ENCODE data around the gene ARAP2. TPM values are rescaled to one million over a fixed set of nuclear protein-coding genes. Genes with fewer than 3 reads are reported as not detected.

ARAP2 gene
- total RNA-seq, 1 donor from 2014 or later, result 0.93 TPM

DNA sequence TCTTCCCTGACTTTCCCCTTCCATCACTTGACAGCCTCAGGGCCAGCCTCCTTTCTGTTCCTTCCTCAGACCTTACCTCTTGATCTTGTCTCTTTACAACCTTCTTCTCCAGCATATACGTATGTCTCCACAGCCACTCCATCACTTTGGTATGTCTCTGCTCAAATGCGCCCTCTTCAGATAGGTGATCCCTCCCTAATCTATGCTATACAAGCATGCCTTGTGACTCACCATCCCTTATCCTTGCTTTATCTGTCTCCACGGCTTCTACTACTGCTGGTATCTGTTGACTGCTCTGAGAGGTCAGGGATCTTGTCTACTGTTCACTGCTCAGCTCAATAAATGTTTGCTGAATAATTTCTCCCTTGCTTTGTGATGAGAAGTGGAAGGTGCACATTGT, 9.0 kb downstream of the ARAP2 start:
- H3K27ac Mint-ChIP-seq (ENCODE audit: unreplicated experiment), result no peak overlapping the region
- H3K4me1 Mint-ChIP-seq, result peaks cover 27% of the 10 kb centered on the region
- H3K27me3 Mint-ChIP-seq (ENCODE audit: low read depth), result peaks cover 2% of the 10 kb centered on the region
- no peak overlapping the region for H3K4me3 Mint-ChIP-seq
- DNase-seq (ENCODE audit: low read depth, low spot score), result no peak
- no peaks in the 10 kb centered on the region for H3K36me3 Mint-ChIP-seq (ENCODE audit: low read depth)
- peaks cover 3% of the 10 kb centered on the region for H3K9me3 Mint-ChIP-seq
- TF ChIP-seq CTCF (conservative IDR thresholded peaks at IDR 0.05), result no peak

GRCh38 chr4:36233567-36234266, 10.6 kb downstream of the ARAP2 start:
- Mint-ChIP-seq H3K27me3 (ENCODE audit: low read depth) (no peaks in the 10 kb centered on the region), H3K27ac (ENCODE audit: unreplicated experiment) (no peak overlapping the region), H3K36me3 (ENCODE audit: low read depth) (no peaks in the 10 kb centered on the region), H3K9me3 (peaks cover 3% of the 10 kb centered on the region), H3K4me3 (peak overlapping the region; percentile 59), H3K4me1 (peaks cover 27% of the 10 kb centered on the region)
- no peak for TF ChIP-seq CTCF (conservative IDR thresholded peaks at IDR 0.05)
- DNase-seq (ENCODE audit: low read depth, low spot score), result no peak

GRCh38 chr4:36230534-36230933, 13.8 kb downstream of the ARAP2 start:
- no peaks in the 10 kb centered on the region for H3K27me3 Mint-ChIP-seq (ENCODE audit: low read depth)
- no peak for DNase-seq (ENCODE audit: low read depth, low spot score)
- peaks cover 30% of the 10 kb centered on the region for H3K4me1 Mint-ChIP-seq
- H3K4me3 Mint-ChIP-seq, result no peak overlapping the region
- no peak for TF ChIP-seq CTCF (conservative IDR thresholded peaks at IDR 0.05)
- H3K27ac Mint-ChIP-seq (ENCODE audit: unreplicated experiment), result no peak overlapping the region
- H3K36me3 Mint-ChIP-seq (ENCODE audit: low read depth), result no peaks in the 10 kb centered on the region
- H3K9me3 Mint-ChIP-seq, result no peaks in the 10 kb centered on the region

DNA sequence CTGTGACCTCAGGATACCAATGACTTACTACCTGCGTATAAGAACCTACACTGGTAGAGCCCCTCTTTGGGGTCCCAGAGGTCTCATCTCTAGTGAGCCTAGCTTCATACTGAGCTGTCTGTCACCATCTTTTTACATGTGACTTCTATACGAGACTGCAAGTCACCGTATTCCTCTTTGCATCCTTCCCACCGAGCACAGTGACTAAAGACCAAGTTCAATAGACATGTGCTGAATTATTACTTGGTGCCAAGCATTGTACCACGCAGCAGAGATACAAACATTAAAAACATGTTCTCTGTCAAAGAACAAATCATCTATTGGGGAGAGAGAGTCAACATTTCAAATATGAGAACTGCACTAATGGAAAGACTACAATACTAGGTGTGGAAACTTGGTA, 16.4 kb downstream of the ARAP2 start:
- Mint-ChIP-seq H3K27me3 (ENCODE audit: low read depth) (no peaks in the 10 kb centered on the region), H3K36me3 (ENCODE audit: low read depth) (no peaks in the 10 kb centered on the region), H3K4me1 (peaks cover 12% of the 10 kb centered on the region), H3K4me3 (no peak overlapping the region), H3K27ac (ENCODE audit: unreplicated experiment) (no peak overlapping the region), H3K9me3 (no peaks in the 10 kb centered on the region)
- DNase-seq (ENCODE audit: low read depth, low spot score), result no peak
- TF ChIP-seq CTCF (conservative IDR thresholded peaks at IDR 0.05), result no peak

GRCh38 chr4:36226430-36227227, 17.7 kb downstream of the ARAP2 start:
- DNase-seq (ENCODE audit: low read depth, low spot score), result no peak
- no peak for TF ChIP-seq CTCF (conservative IDR thresholded peaks at IDR 0.05)
- Mint-ChIP-seq H3K27ac (ENCODE audit: unreplicated experiment) (no peak overlapping the region), H3K4me1 (peaks cover 11% of the 10 kb centered on the region), H3K27me3 (ENCODE audit: low read depth) (no peaks in the 10 kb centered on the region), H3K9me3 (no peaks in the 10 kb centered on the region), H3K36me3 (ENCODE audit: low read depth) (no peaks in the 10 kb centered on the region), H3K4me3 (no peak overlapping the region)
